Measurements from ENCODE around the gene PRKCE. TPM values are rescaled to one million over a fixed set of nuclear protein-coding genes. Genes with fewer than 3 reads are reported as not detected.

Gene PRKCE
- total and polyA plus RNA-seq, 2 of the 8 experiments (the other 6 are each of a cell fraction or from before 2014, with no cell fraction given), result 0.54 to 2.1 TPM

- Histone ChIP-seq H2BK15ac (ENCODE audit: low read length) (no peak overlapping the region), H4K20me1 (replicated peaks in 1 of 2; ENCODE audit: control insufficient read depth in 1 of 2, insufficient read depth in 2 of 2, low read length in 2 of 2) (no peaks in the 10 kb centered on the region), H3K4me1 (replicated peaks in 1 of 4; ENCODE audit: control insufficient read depth in 3 of 4, insufficient read depth in 4 of 4, low read length in 3 of 4) (no peaks in the 10 kb centered on the region), H2BK12ac (ENCODE audit: low read depth, low read length) (no peak overlapping the region), H3K18ac (ENCODE audit: extremely low read depth, low read length) (no peak overlapping the region), H3K9ac (replicated peaks in 1 of 4; ENCODE audit: extremely low read depth in 1 of 4, low read depth in 3 of 4, low read length in 3 of 4) (no peak overlapping the region), H4K91ac (replicated peaks; ENCODE audit: insufficient read length, low read length) (no peak overlapping the region), H3K4ac (replicated peaks; ENCODE audit: insufficient read length, low read depth, low read length) (no peak overlapping the region), H3K9me3 (ENCODE audit: insufficient read depth in 2 of 2, low read depth in 1 of 2, low read length in 1 of 2) (no peaks in the 10 kb centered on the region), H3K56ac (replicated peaks; ENCODE audit: insufficient read length, low read depth, low read length) (no peak overlapping the region), H3K23me2 (ENCODE audit: low read depth, low read length) (no peaks in the 10 kb centered on the region), H2AK5ac (ENCODE audit: low read depth, low read length) (no peak overlapping the region), H3K79me2 (ENCODE audit: control insufficient read depth in 1 of 2, insufficient read depth in 2 of 2, low read length in 2 of 2) (no peaks in the 10 kb centered on the region), H3K14ac (ENCODE audit: insufficient read length) (no peak overlapping the region), H4K5ac (ENCODE audit: insufficient read length, low read depth, low read length) (no peak overlapping the region), H3K4me2 (ENCODE audit: insufficient read depth in 1 of 2, low read depth in 2 of 2, low read length in 2 of 2) (no peak overlapping the region), H2BK120ac (replicated peaks; ENCODE audit: low read depth, low read length) (no peak overlapping the region), H3K23ac (ENCODE audit: insufficient read length) (no peak overlapping the region), H3K27me3 (replicated peaks in 1 of 4; ENCODE audit: control insufficient read depth in 3 of 4, extremely low read depth in 1 of 4, insufficient read depth in 3 of 4, low read length in 3 of 4) (no peaks in the 10 kb centered on the region), H3K79me1 (ENCODE audit: low read depth, low read length) (no peaks in the 10 kb centered on the region), H2AFZ (ENCODE audit: low read length) (peak overlapping the region; percentile 34; the same call in 1 of the 2 replicates), H4K8ac (ENCODE audit: extremely low read depth, insufficient read depth, low read length) (no peak overlapping the region), H2BK20ac (ENCODE audit: low read length) (no peak overlapping the region), H3K36me3 (ENCODE audit: control insufficient read depth in 2 of 4, insufficient read depth in 4 of 4, low read length in 3 of 4) (no peaks in the 10 kb centered on the region), H2BK5ac (ENCODE audit: low read depth, low read length) (no peak overlapping the region), H3K27ac (ENCODE audit: low read depth, low read length) (no peak overlapping the region), H3K4me3 (ENCODE audit: extremely low read depth in 1 of 4, insufficient read depth in 2 of 4, low read depth in 3 of 4, low read length in 4 of 4) (no peak overlapping the region)
- DNase-seq (ENCODE audit: low read depth in 1 of 2, low spot score in 2 of 2) (no peak), FAIRE-seq (no peak)
- CTCF ChIA-PET (ENCODE audit: partially characterized antibody), result interaction anchor here (0.6 kb wide), 1 partner anchor 83 kb away, joined by 3 read pairs; no protein-coding TSS in a partner anchor
- POLR2A ChIA-PET (ENCODE audit: partially characterized antibody), result interaction anchor here (0.8 kb wide), 1 partner anchor 17 kb away, joined by 3 read pairs; no protein-coding TSS in a partner anchor
- WGBS, 2 experiments (ENCODE audit: extremely low coverage in 1 of 2, insufficient coverage in 1 of 2, insufficient read length in 1 of 2, insufficient replicate concordance in 2 of 2, low coverage in 1 of 2, low lambda C conversion rate in 2 of 2, missing lambda C conversion rate in 1 of 2), result 86% methylated on average over 6 of the region's 6 CpGs; no CpG with 5 or more reads in 1 of the 2 experiments
- no peak for TF ChIP-seq BRCA1 (IDR thresholded peaks at IDR 0.05; ENCODE audit: low read depth, low read length)
- TF ChIP-seq EP300 (IDR thresholded peaks at IDR 0.05; ENCODE audit: borderline replicate concordance in 1 of 2, low read depth in 2 of 2, low read length in 2 of 2), result no peak
- no peak for TF ChIP-seq JUND (IDR thresholded peaks at IDR 0.05; ENCODE audit: low read length)
- TF ChIP-seq SUZ12 (IDR thresholded peaks at IDR 0.05; ENCODE audit: low read length), result no peak
- no peak for TF ChIP-seq BCL11A (IDR thresholded peaks at IDR 0.05; ENCODE audit: low read depth in 2 of 2, low read length in 2 of 2)
- no peak for TF ChIP-seq SIN3A (conservative IDR thresholded peaks at IDR 0.05 in 1 of 2, IDR thresholded peaks at IDR 0.05 in 1 of 2; ENCODE audit: low read depth in 1 of 2, low read length in 2 of 2)
- no peak for TF ChIP-seq PHF8 (conservative IDR thresholded peaks at IDR 0.05; ENCODE audit: low read depth, low read length)
Measured at GRCh38 chr2:45852450-45853150, 201.1 kb downstream of the PRKCE start.
